Adrenal gland (tissue), 5 donors: Measurements from ENCODE around the gene KLHL29.

Source experiments
- POLR2A ChIP-seq, 2 donors: fragments of 450-650 bp; IDR thresholded peaks; one replicate each; pipeline ENCODE4 v1.6.1; 2017; ENCODE audit warnings: antibody characterized with exemption in 2 of 2, mild to moderate bottlenecking in 2 of 2, moderate library complexity in 1 of 2
- TF ChIP-seq, protein P1 (sequence below), 6 experiments: fragments of 450-650 bp in 4 of 6; fragments of 200-600 bp in 2 of 6; sonication (generic) in 1 of 6; IDR thresholded peaks; 1 replicate in 5 of 6; 2 replicates in 1 of 6; pipeline versions ENCODE4 v1.5.1 to v1.8.0; 2016 to 2021; ENCODE audit warnings: antibody characterized with exemption in 6 of 6, mild to moderate bottlenecking in 2 of 6, moderate library complexity in 1 of 6
- donor health status: DM: no; HTN: no; CAD: no.

- TF ChIP-seq POLR2A (IDR thresholded peaks at IDR 0.05), result no peak
- TF ChIP-seq, protein P1, sequence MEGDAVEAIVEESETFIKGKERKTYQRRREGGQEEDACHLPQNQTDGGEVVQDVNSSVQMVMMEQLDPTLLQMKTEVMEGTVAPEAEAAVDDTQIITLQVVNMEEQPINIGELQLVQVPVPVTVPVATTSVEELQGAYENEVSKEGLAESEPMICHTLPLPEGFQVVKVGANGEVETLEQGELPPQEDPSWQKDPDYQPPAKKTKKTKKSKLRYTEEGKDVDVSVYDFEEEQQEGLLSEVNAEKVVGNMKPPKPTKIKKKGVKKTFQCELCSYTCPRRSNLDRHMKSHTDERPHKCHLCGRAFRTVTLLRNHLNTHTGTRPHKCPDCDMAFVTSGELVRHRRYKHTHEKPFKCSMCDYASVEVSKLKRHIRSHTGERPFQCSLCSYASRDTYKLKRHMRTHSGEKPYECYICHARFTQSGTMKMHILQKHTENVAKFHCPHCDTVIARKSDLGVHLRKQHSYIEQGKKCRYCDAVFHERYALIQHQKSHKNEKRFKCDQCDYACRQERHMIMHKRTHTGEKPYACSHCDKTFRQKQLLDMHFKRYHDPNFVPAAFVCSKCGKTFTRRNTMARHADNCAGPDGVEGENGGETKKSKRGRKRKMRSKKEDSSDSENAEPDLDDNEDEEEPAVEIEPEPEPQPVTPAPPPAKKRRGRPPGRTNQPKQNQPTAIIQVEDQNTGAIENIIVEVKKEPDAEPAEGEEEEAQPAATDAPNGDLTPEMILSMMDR (IDR thresholded peaks at IDR 0.05), result no peak
Measured at GRCh38 chr2:23668756-23669304, 283.9 kb downstream of the KLHL29 start.
